ENCODE results near the gene CNGB1. TPM values are rescaled to one million over a fixed set of nuclear protein-coding genes. Genes with fewer than 3 reads are reported as not detected.
"Not testable (repeated sequence)": the region's sequence is repeated elsewhere in the genome, so short reads cannot be mapped to it uniquely, and the experiment has no call there.

The CNGB1 gene
- total RNA-seq, 1 donor from 2014 or later: not detected

- intact Hi-C loops (cut with micrococcal nuclease): loop anchor here (1.0 to 2.0 kb wide), 4 partner anchors 27 to 241 kb away; no protein-coding TSS in a partner anchor
Measured at GRCh38 chr16:57997528-57998265, 26.8 kb upstream of the CNGB1 start.

DNA sequence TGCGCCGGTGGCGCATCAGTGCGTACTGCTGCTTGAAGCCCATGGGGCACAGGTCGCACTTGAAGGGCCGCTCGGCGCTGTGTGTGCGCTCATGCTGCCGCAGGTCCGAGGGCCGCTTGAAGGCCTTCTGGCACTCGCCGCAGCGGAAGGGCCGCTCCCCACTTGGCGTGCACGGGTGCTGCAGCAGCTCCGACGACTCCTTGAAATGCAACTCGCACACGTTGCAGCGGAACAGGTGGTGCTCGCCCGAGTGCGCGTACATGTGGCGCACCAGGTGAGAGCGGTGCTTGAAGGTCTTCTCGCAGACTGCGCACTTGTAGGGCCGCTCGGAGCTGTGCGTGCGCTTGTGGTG, 26.2 kb upstream of the CNGB1 start:
- intact Hi-C loops (cut with micrococcal nuclease): no loop called here

GRCh38 chr16:57996406-57997175, 25.7 kb upstream of the CNGB1 start:
- intact Hi-C loops (cut with micrococcal nuclease): no loop called here

DNA sequence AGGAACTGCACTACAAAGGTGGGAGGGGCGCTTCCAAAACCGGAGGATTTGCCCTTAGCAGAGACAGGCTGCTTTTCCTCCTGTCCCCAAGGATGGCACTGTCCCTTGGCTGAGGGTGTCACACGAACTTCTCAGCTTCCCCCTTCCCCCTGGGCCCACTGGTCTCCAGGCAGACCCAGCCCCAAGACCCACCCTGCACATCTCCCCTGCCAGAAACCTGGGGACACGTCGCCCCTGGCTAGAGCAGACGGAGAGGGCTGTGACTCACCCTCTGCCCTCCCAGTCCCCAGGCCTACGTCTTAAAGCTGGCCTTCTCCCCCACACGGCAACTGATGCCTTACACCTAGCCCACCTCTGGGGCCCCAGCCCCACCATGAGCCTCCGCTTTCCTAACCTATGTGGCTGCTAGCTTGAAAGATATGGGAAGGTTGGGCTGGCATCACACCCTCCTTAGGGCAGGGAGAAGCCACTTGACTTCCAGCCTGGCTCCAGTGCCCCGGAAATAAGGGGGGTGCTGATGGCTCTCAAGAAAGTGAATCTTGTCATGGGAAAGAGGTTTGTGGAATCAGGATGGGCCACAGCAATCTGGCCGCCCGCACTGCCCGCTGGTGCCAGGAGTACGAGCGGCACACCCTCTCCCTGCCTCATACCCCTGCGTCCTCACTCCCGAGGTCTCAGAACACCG, 24.9 kb upstream of the CNGB1 start:
- intact Hi-C loops (cut with micrococcal nuclease): no loop called here

DNA sequence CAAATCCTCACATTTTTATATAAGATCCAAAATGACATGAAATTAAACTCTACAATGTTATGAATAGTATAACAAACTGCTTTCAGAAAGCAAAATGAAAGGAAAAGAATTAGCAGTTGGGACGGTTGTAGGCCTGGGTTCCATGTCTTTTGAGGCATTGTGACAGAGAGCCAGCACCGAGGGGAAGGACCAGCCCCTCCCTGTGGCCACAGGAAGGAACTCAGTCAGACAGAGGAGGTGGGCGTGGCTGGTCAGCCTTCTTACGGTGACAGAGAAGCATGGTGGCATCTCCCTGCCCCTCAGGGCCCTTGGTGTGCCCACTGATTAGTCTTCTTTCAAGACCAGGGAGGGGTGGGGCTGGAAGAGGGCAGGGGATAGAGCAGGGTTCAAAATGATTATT, 23.9 kb upstream of the CNGB1 start:
- intact Hi-C loops (cut with micrococcal nuclease): no loop called here

- intact Hi-C loops (cut with micrococcal nuclease): no loop called here
Measured at GRCh38 chr16:57994361-57994760, 23.4 kb upstream of the CNGB1 start.

GRCh38 chr16:57993897-57994296, 23.0 kb upstream of the CNGB1 start:
- intact Hi-C loops (cut with micrococcal nuclease): no loop called here

DNA sequence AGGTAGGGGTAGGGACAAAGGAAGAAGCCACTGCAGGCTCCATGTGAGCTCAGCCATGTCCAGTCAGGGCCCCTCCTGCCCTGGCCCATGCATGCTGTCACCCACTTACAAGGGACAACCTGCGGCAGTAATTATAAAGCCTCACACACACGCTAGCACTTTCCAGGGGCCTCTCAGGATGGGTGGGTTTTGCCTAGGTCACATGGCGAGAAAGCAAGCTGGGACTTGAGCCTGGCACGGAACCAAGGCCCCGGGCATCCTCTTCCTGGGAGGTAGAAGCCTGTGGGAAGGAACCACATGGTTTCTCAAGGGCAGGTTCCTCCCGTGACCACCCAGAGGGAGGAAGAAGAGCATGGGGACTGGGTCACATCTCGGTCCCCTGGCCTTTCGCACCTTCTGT, 22.5 kb upstream of the CNGB1 start:
- intact Hi-C loops (cut with micrococcal nuclease): no loop called here

GRCh38 chr16:57992084-57992483, 21.2 kb upstream of the CNGB1 start:
- intact Hi-C loops (cut with micrococcal nuclease): no loop called here

DNA sequence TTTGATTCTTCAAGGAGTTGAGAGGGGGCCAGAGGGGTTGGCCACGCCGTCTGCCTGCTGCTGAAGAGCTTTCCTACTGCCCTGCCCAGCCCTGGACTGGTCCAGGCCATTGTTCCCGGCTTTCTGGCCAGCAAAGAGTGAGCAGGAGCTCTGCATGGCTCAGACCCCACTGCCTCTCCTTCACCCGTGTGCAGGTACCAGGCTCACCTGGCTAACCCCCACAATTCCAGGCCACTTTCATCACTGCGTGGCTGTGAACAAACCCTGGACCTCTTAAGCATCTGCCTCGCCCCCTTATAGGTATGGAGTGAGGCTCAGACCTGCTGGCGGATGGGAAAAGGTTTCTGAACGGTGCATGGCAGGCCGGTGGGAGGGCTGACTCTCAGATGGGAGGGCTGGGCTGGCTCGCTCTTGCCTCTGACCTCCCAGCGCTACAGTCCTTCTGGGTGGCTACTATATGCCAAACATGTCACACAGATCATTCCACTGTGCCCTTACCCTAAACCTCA, 20.7 kb upstream of the CNGB1 start:
- intact Hi-C loops (cut with micrococcal nuclease): no loop called here

- intact Hi-C loops (cut with micrococcal nuclease): loop anchor here (5.0 kb wide), 1 partner anchor 187 kb away; the partner anchor contains the start of gene KIFC3
Measured at GRCh38 chr16:57988929-57989328, 18.0 kb upstream of the CNGB1 start.

DNA sequence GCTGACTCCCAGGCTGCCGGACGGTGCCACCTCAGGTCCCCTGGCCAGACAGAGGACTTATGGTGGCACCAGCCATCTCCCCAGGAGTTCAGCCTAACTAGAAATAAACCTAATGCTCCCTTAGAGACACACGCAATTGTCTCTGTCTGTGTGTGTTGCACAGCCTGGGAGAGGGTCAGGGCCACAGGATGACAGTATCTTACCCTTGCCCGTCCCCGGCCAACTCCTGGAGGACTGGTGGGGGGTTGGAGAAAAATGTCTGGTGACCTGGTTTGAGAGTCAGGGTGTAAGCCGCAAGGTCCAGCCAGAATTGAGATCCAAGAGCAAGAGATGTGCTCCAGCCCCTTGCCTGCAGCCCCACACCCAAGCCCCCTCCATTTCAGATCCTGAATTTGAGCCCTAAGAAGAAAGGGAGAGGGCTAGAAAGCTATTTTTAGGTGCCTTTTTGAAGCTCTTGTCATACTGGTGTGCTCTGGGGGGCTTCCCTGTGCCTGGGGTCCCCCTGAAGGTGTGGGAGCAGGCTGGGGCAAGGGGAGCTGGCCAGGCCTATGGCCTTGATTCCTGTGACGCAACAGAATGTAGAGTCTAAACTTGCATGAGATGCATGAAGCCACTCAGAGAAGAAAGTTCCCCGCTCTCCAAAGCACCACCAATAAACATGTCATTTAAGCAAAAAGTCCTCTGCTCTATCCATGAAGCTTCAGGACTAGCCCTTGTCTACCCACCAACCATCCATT, 16.7 kb upstream of the CNGB1 start:
- intact Hi-C loops (cut with micrococcal nuclease): loop anchor here (5.0 kb wide), 1 partner anchor 185 kb away; the partner anchor contains the start of gene KIFC3

DNA sequence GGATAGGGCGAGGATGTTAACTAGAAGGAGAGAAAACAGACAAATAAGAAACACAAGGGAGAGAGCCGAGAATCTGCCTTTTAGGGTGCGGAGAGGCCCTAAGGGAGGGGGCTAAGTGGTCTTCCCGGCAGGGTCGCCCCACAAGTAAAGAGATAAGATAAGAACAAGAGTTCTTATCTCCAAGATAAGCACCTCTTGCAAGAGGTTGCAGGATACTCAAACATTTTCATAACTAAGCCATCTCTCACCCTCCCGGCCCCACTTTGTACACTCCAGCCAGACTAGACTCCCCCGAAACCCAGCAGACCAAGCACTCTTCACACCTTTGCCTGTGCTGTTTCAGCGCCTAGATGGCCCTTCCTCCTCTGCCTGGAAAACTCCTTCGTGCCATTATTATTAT, 15.3 kb upstream of the CNGB1 start:
- intact Hi-C loops (cut with micrococcal nuclease): loop anchor here (5.0 kb wide), 1 partner anchor 184 kb away; the partner anchor contains the start of gene KIFC3

- intact Hi-C loops (cut with micrococcal nuclease): loop anchor here (1.0 to 5.0 kb wide), 2 partner anchors 16 to 183 kb away; partner anchors contain the start of genes KIFC3 and USB1
Measured at GRCh38 chr16:57985204-57986181, 14.6 kb upstream of the CNGB1 start.

GRCh38 chr16:57984443-57985203, 13.7 kb upstream of the CNGB1 start:
- intact Hi-C loops (cut with micrococcal nuclease): loop anchor here (1.0 to 5.0 kb wide), 2 partner anchors 17 to 182 kb away; partner anchors contain the start of genes KIFC3 and USB1

DNA sequence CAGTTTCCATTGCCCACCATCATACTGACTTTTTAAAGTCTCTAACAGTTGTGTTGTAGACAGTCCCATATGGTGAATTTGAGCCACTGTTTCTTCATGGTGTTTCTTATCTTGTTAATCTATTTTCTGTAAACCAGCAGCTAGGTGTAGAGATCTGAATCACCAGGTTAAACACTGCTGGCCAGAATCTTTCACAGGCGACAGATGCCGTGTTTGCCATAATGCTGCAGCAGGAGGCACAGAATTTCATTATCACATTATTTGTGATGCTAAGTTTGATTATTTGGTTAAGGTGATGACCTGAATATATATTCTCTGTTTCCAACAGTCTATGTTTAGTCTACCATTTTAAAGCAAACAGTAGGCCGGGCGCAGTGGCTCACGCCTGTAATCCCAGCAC, 11.5 kb upstream of the CNGB1 start:
- intact Hi-C loops (cut with micrococcal nuclease): no loop called here

DNA sequence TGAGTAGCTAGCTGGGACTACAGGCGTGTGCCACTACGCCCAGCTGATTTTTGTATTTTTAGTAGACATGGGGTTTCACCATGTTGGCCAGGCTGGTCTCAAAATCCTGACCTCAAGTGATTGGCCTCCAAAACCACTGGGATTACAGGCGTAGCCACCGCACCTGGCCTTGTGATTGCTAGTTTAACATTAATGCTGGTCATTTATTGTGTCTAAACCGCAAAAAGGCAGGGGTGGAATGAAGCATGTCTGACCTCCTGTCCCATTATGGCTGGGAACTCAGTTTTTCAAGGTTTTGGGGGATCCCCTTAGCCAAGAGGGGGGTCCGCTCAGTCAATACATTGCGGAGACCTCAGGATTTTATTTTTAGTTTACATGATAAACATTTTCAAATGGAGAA, 10.7 kb upstream of the CNGB1 start:
- intact Hi-C loops (cut with micrococcal nuclease): no loop called here

- intact Hi-C loops (cut with micrococcal nuclease): no loop called here
Measured at GRCh38 chr16:57979006-57979585, 8.2 kb upstream of the CNGB1 start.

DNA sequence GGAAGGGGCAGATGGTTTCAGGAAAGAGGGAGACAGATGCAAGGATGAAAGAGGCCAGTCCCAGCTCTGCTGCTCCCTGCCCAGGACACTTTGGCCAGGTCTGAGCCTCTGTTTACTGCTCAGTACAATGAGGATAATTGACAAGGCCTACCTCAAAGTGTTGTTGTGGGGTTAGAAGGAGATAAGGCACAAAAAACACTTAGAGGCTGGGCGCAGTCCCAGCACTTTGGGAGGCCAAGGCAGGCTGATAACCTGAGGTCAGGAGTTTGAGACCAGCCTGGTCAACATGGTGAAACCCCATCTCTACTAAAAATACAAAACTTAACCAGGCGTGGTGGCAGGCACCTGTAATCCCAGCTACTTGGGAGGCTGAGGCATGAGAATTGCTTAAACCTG, 7.1 kb upstream of the CNGB1 start:
- intact Hi-C loops (cut with micrococcal nuclease): not testable (repeated sequence)
